Body of pancreas (tissue), 4 donors: ENCODE measurements around the gene CD8A. TPM values are rescaled to one million over a fixed set of nuclear protein-coding genes. Genes with fewer than 3 reads are reported as not detected.
A peak's percentile ranks its signal among the peaks of the same experiment; 100 is the strongest.
"Not testable (repeated sequence)": the region's sequence is repeated elsewhere in the genome, so short reads cannot be mapped to it uniquely, and the experiment has no call there.

ENCODE experiments used
- ATAC-seq: fragments of 150-250 bp; one replicate; pipeline ENCODE4 v1.9.1; 2016
- DNase-seq, 4 donors: peaks; one replicate each; pipeline ENCODE4 v3.0.0-alpha.2; 2019
- H3K27ac ChIP-seq, 4 donors: fragments of 200-600 bp; sonication (generic); 1 replicate in 3 of 4; 2 replicates in 1 of 4; pipeline versions ENCODE4 v1.5.1 to v1.6.1; 2016 to 2019; ENCODE audit warnings: mild to moderate bottlenecking in 1 of 4, mixed read lengths in 1 of 4, moderate library complexity in 1 of 4
- H3K27me3 ChIP-seq, 2 donors: fragments of 200-600 bp; sonication (generic); one replicate each; pipeline ENCODE4 v1.6.0; 2016; ENCODE audit warnings: mild to moderate bottlenecking in 1 of 2
- H3K36me3 ChIP-seq, 2 donors: fragments of 200-600 bp; sonication (generic); replicated peaks in 1 of 2; 2 replicates each; pipeline ENCODE4 v1.5.1; 2016; ENCODE audit warnings: low read depth in 2 of 2; ENCODE audit not compliant: insufficient read depth in 1 of 2
- H3K4me1 ChIP-seq: fragments of 200-600 bp; sonication (generic); one replicate; pipeline ENCODE4 v1.6.0; 2016
- H3K4me3 ChIP-seq, 2 donors: fragments of 200-600 bp; sonication (generic); 1 replicate in 1 of 2; 2 replicates in 1 of 2; pipeline ENCODE4 v1.5.1; 2016 to 2019
- H3K9me3 ChIP-seq, 3 donors: fragments of 200-600 bp; sonication (generic); 1 replicate in 2 of 3; 2 replicates in 1 of 3; pipeline ENCODE4 v1.5.1; 2016
- POLR2A ChIP-seq, 3 donors: fragments of 450-650 bp; IDR thresholded peaks; one replicate each; pipeline ENCODE4 v1.6.1; 2016; ENCODE audit warnings: antibody characterized with exemption in 3 of 3, mild to moderate bottlenecking in 2 of 3
- WGBS, 2 donors: methylation state at CpG; one replicate each; pipeline ENCODE4 v1.1.5; 2017; 5-methylcytosine and 5-hydroxymethylcytosine counted together
- intact Hi-C: fragments of 100-400 bp; cut with DNase I; formaldehyde crosslinking; loops from one replicate; pipeline ENCODE4 v1.15.1; 2023
- total RNA-seq, 2 donors: library from RNA; depleted of rRNA; stranded (reverse); fragments of >200 nt; gene quantifications; one replicate each; pipeline ENCODE4 v1.1.0, GENCODE V29; 2016
- TF ChIP-seq, protein P1 (sequence below), 7 experiments: fragments of 450-650 bp in 4 of 7; fragments of 200-600 bp in 3 of 7; sonication (generic) in 3 of 7; IDR thresholded peaks; one replicate each; pipeline ENCODE4 v1.5.1; 2016 to 2019; ENCODE audit warnings: antibody characterized with exemption in 7 of 7

Gene CD8A
- total RNA-seq, result 1 to 10 TPM; 1.8 to 2.0 TPM

DNA sequence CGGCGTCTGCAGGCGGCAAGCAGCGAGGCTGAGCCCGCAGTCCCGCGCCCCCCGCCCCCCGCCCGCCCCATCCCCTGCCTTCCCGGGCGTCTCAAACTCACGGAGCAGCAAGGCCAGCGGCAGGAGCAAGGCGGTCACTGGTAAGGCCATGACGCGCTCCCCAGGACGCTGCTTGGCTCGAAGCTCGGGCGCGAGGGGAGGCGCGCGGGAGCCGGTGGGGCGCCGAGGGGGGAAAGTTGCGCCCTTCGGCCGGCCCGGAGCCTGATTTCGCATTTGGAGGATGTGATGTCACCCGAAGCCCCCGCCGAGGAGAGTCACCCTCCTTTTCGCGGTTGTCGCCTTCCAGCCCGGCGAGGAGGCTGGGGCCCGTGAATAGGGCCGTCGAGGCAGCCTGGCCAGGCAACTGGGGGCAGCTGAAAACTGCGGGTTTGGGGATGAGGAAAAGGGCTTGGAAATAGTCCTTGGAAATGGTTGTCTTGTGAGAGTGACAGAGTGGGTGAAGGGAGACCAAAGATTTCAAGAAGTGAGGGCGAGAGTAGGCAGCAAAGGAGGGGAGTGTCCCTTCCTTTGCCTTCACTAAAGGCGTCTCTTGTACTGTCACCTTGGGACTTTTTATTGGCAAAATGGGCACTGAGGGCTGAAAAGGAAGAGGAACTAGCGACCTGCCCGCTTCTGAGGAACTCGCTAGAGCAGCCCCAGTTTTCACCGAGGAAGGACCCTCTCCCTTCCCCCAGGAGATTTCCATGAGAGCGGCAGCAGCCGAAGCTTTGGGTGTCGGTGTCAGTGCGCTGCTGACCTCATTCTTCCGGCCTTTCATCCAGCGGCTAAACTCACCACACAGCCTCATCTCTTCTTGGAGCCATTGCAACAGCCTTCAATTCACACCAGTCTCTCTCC lies at the start of gene CD8A:
CD8A (minus strand) TSS at position 238 of the 897 bp plus-strand sequence; CDS start at position 150, 88 bp downstream.
- no peak within 1 kb of the TSS for H3K4me3 ChIP-seq

DNA sequence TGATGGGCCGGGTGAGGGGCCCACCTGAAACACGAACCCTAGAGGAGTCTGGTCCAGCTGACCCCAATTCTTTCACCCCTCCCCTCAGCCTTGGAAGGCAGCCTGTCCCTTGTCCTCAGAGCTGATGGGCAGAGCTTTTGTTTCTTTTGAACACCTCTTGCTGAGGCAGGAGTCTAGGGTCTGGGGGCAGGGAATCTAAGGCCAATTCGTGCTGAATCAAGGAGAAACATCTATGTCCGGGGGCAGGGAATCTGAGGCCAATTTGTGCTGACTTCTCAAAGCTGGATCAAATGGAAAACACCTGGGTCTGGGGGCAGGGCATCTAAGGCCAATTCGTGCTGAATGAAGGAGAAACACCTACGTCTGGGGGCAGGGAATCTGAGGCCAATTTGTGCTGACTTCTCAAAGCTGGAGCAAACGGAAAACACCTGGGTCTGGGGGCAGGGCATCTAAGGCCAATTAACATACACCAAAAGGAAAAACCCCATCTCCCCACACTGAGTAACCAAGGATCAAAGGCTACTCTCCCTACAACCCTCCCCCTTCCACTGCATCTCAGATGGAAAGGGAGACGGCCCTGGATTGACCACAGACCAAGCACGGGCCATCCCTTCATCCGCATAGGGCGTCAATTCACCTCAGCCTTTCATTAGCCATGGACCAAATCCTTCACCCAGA lies 49.3 kb upstream of the CD8A start:
- H3K27me3 ChIP-seq, DNase-seq, H3K9me3 ChIP-seq, H3K4me1 ChIP-seq, ATAC-seq, H3K27ac ChIP-seq, intact Hi-C loops, H3K4me3 ChIP-seq, H3K36me3 ChIP-seq: not testable (repeated sequence)
- 84 to 86% methylated on average over 7 to 8 of the region's 11 CpGs for WGBS, 2 donors

More for the DNA sequence above, at the start of gene CD8A:
- peaks cover 28% of the 10 kb centered on the region for H3K4me1 ChIP-seq
- intact Hi-C loops, result no loop called here
- H3K36me3 ChIP-seq, result no peaks in the 10 kb centered on the region
- H3K27ac ChIP-seq, result peak within 1 kb of the TSS in 1 of 4 donors; percentile 16
- no peaks in the 10 kb centered on the region for H3K9me3 ChIP-seq
- TF ChIP-seq, protein P1, sequence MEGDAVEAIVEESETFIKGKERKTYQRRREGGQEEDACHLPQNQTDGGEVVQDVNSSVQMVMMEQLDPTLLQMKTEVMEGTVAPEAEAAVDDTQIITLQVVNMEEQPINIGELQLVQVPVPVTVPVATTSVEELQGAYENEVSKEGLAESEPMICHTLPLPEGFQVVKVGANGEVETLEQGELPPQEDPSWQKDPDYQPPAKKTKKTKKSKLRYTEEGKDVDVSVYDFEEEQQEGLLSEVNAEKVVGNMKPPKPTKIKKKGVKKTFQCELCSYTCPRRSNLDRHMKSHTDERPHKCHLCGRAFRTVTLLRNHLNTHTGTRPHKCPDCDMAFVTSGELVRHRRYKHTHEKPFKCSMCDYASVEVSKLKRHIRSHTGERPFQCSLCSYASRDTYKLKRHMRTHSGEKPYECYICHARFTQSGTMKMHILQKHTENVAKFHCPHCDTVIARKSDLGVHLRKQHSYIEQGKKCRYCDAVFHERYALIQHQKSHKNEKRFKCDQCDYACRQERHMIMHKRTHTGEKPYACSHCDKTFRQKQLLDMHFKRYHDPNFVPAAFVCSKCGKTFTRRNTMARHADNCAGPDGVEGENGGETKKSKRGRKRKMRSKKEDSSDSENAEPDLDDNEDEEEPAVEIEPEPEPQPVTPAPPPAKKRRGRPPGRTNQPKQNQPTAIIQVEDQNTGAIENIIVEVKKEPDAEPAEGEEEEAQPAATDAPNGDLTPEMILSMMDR (IDR thresholded peaks at IDR 0.05), result no peak
- TF ChIP-seq POLR2A (IDR thresholded peaks at IDR 0.05), result no peak
- peaks cover 0 to 22% of the 10 kb centered on the region in 2 donors for H3K27me3 ChIP-seq
- 7 to 11% methylated on average over 19 to 46 of the region's 57 CpGs for WGBS, 2 donors
- peak in 1 of 4 donors; percentile 12 for DNase-seq
- ATAC-seq, result peak; percentile 26

DNA sequence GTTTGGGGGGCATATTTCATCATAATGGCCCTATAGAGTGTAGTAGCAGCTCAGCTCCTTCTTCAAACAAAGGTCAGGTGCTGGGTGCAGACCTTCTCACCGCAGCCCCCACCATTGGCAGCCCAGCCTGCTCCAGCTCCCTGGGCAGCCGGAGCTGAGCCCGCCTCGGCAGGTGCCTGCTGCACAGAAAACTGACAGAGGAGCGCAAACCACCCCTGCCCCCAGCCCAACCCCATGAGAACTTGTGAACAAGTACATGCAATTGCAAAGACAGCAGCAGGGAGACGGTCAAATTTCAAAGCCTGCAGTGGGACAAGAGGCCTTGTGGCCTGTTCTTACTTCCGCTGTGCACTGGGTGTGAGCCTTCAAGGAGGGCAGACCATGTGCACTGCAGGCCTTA lies 48.7 kb upstream of the CD8A start:
- intact Hi-C loops, ATAC-seq, DNase-seq, H3K36me3 ChIP-seq, H3K27me3 ChIP-seq, H3K27ac ChIP-seq, H3K4me3 ChIP-seq, H3K4me1 ChIP-seq, H3K9me3 ChIP-seq: not testable (repeated sequence)
- 89 to 100% methylated on average over 2 to 7 of the region's 7 CpGs for WGBS, 2 donors

DNA sequence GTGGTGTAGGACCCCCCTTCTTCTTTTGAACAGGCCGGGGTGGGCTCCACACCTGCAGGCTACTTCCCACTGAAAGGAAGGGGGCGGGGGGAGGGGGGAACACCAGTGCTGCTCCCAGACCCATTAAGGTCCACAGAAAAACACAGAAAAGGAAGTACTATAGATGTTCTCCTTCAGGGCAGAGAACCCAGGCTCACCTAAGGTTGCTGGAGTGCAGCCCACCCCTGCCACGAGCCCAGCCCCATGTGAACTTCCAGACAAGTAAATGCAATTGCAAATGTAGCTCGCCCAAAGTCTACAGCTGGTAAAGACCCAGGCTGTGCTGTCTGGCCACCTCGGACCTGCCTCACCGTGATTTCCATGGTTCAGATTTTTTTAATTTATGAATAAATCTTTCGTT lies 47.0 kb upstream of the CD8A start:
- DNase-seq, H3K27me3 ChIP-seq, H3K27ac ChIP-seq, ATAC-seq, H3K4me3 ChIP-seq, intact Hi-C loops, H3K9me3 ChIP-seq, H3K4me1 ChIP-seq, H3K36me3 ChIP-seq: not testable (repeated sequence)
- WGBS, 2 donors, result 61 to 66% methylated on average over 4 to 5 of the region's 7 CpGs

DNA sequence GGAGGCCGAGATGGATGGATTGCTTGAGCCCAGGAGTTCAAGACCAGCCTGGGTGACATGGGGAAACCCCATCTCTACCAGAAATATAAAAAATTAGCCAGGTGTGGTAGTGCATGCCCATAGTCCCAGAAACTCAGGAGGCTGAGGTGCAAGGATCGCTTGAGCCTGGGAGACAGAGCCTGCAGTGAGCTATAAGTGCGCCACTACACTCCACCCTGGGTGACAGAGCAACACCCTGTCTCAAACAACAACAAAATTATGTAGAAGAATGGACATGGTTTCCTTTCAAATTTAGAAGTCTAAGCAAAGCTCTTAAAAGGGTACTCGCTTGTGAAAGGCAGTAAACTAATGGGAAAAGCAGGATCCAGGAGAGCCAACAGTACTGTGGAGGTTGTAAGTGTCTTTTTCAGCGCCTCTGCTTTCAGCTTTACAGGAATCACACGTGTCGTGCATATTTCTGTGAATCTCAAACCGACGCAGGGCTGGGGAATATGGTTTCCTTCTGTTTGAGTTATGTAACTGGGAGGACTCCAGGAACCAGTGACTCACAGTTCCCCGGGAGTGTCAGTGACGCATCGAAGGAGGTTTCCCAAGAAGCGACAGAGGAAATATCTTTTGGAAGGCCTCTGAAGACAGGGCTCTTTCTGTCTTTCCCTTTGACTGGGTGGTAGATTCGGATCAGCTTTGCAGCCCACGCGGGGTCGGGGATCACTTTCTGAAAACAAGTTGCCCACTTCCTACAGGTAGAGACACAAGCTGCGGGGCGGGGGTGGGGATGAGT lies 46.4 kb upstream of the CD8A start:
- ATAC-seq, result peak; percentile 71
- H3K36me3 ChIP-seq, result not testable (repeated sequence)
- WGBS, 2 donors, result 44 to 64% methylated on average over 9 to 13 of the region's 19 CpGs

DNA sequence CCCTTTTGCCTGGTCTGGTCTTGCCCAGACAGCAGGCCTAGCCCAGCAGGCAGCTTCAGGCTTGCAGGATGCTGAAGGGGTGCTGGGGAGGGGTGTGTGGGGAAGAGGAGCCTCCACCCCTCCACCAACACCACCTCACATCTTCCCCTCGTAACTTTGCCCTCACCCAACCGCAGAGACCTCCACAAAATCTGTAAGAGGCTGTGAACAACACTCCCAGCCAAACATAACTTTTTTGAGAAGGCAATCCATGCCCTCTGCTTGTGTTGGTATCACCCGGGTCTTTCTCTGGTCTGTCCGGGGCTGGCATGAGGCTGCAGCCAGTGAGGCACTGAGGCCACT lies 44.8 kb upstream of the CD8A start:
- intact Hi-C loops, ATAC-seq: not testable (repeated sequence)

More for the DNA sequence above, 46.4 kb upstream of the CD8A start:
- intact Hi-C loops, H3K4me1 ChIP-seq, H3K27me3 ChIP-seq, H3K4me3 ChIP-seq, H3K27ac ChIP-seq, H3K9me3 ChIP-seq: not testable (repeated sequence)
- peak; percentile 38 to 73 (median 57) for DNase-seq

DNA sequence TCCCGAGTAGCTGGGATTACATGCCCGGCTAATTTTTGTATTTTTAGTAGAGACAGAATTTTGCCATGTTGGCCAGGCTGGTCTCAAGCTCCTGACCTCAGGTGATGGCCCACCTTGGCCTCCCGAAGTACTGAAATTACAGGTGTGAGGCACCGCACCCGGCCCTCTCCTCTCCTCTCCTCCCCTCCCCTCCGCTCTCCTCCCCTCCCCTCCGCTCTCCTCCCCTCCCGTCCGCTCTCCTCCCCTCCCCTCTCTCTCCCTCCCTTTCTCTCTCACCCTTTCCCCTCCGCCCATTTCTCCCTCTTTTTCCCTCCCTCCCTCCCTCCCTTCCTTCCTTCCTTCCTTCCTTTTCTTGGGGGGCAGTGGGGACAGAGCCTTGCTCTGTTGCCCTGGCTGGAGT lies 42.6 kb upstream of the CD8A start:
- no peak overlapping the region for H3K4me3 ChIP-seq
- no peaks in the 10 kb centered on the region for H3K4me1 ChIP-seq
- intact Hi-C loops, result no loop called here
- ATAC-seq, result no peak
- WGBS, 2 donors, result 63 to 77% methylated on average over 7 to 9 of the region's 10 CpGs
- TF ChIP-seq, protein P1 (IDR thresholded peaks at IDR 0.05), result no peak
- no peak for TF ChIP-seq POLR2A (IDR thresholded peaks at IDR 0.05)
- no peak overlapping the region for H3K27ac ChIP-seq
- no peaks in the 10 kb centered on the region for H3K27me3 ChIP-seq
- no peaks in the 10 kb centered on the region for H3K36me3 ChIP-seq
- no peak for DNase-seq
- H3K9me3 ChIP-seq, result no peaks in the 10 kb centered on the region

More for the DNA sequence above, 44.8 kb upstream of the CD8A start:
- not testable (repeated sequence) for H3K4me1 ChIP-seq, H3K4me3 ChIP-seq, DNase-seq, H3K9me3 ChIP-seq, H3K27ac ChIP-seq, H3K27me3 ChIP-seq, H3K36me3 ChIP-seq
- WGBS, 2 donors, result 52% methylated on average over 3 of the region's 4 CpGs; no CpG with 5 or more reads in 1 of the 2 donors
